GM19025 (cell line): ENCODE data around the gene CYP3A5.

Experiments used
- ATAC-seq: cut with Tn5 transposase; IDR thresholded peaks from one replicate; pipeline ENCODE4 v1.9.1; 2021; ENCODE audit warnings: mild to moderate bottlenecking, low read depth, moderate library complexity; ENCODE audit not compliant: unreplicated experiment

The CYP3A5 gene

GRCh38 chr7:99617192-99617781 is 62.5 kb downstream of the CYP3A5 start:
- ATAC-seq = peak; percentile 37

GRCh38 chr7:99616359-99617191 is 63.2 kb downstream of the CYP3A5 start, which contains the start of gene ZSCAN25:
Gene ZSCAN25, plus strand, starts transcription at chr7:99616946. Its CDS starts 2,661 bp downstream, at chr7:99619607.
- peak; percentile 95 for ATAC-seq

DNA sequence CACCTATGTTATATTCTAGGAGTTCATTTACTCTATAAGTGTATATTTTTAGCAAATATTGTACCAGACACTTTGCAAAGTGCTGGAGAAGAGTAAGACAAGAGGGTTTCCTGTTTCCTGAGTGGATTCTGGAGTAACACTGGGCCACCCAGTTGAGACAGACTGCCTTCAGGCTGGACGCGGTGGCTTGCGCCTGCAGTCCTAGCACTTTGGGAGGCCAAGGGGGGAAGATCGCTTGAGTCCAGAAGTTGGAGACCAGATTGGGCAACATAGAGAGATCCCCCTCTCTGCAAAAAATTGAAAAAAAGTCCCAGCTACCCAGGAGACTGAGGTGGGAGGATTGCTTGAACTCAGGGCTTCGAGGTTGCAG is 63.8 kb downstream of the CYP3A5 start:
- no peak for ATAC-seq

DNA sequence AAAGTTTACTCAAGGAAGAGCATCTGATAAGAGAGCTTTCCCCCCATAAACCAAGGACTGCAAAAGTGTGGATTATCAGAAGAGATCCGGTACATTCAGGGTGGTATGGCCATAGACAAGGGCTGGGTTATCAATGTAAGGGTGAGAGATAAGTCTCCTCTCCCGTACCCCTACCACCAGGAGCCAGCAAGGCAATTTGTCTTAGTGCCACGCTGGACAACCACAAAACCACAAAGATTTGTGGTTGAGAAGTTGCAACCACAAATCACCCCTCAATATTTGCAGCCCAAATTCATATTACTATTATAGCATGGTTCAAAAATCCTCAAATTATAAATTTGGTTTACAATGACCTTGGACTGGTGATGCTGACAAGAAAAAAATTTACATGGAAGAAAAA is 65.3 kb downstream of the CYP3A5 start:
- no peak for ATAC-seq

- no peak for ATAC-seq
Measured at GRCh38 chr7:99607548-99607947, 72.2 kb downstream of the CYP3A5 start.

- no peak for ATAC-seq
Measured at GRCh38 chr7:99606531-99606930, 73.3 kb downstream of the CYP3A5 start.

DNA sequence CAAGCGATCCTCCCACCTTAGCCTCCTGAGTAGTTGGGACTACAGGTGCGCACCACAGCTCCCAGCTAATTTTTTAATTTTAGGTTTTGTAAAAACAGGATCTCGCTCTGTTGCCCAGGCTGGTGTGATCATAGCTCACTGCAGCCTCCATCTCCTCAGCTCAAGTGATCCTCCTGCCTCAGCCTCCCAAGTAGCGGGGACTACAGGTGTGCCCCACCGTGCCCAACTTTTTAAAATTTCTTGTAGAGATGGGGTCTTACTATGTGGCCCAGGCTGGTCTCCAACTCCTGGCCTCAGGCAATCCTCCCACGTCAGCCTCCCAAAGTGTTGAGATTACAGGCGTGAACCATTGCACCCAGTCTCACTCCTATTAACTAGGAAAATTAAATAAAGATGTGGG is 74.3 kb downstream of the CYP3A5 start:
- no peak for ATAC-seq

DNA sequence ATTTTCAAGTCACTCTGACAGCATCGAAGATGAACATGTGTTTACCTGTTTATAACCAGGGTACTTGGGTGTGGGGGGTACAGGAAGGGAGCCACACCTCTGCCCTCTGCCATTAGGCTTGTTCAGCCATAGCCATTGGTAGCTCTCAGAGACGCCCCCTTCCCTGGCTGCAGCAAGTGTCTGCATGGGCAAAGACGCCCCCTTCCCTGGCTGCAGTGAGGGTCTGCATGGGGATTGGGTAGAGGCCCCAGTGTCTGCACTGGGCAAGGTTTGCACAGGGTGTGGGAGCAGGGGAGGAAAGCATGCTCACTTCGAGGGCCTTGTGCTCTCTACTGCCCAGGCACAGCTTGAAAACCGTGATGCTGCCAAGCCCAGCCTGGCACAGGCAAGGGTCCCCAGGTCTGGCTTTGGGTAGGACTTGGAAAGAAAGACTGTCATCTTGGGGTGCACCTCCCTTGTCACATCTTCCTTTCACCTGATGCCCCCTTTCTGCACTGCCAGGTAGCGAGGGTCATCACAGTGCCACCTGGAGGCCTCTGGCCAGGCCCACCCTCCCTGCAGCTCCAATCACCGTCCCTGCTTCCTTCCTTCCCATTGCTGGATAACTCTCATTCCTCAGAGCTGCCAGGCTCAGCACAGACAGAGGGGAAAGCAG is 78.0 kb downstream of the CYP3A5 start:
- no peak for ATAC-seq

GRCh38 chr7:99599836-99600235 is 80.0 kb downstream of the CYP3A5 start:
- no peak for ATAC-seq
